ENCODE results near the gene TRUB1.
"Not testable (repeated sequence)": the region's sequence is repeated elsewhere in the genome, so short reads cannot be mapped to it uniquely, and the experiment has no call there.

Gene TRUB1

GRCh38 chr10:114925587-114926586 is 12.1 kb upstream of the TRUB1 start:
- no peak for DNase-seq (ENCODE audit: low spot score)

GRCh38 chr10:114928818-114929217 is 9.2 kb upstream of the TRUB1 start:
- no peak for DNase-seq (ENCODE audit: low spot score)

GRCh38 chr10:114930320-114930719 is 7.7 kb upstream of the TRUB1 start:
- DNase-seq (ENCODE audit: low spot score), result no peak

- no peak for DNase-seq (ENCODE audit: low spot score)
Observed at GRCh38 chr10:114931072-114931679, 6.8 kb upstream of the TRUB1 start.

GRCh38 chr10:114932225-114932624 is 5.8 kb upstream of the TRUB1 start:
- DNase-seq (ENCODE audit: low spot score), result no peak

- no peak for DNase-seq (ENCODE audit: low spot score)
Observed at GRCh38 chr10:114932945-114933344, 5.0 kb upstream of the TRUB1 start.

GRCh38 chr10:114933588-114933987 is 4.4 kb upstream of the TRUB1 start:
- DNase-seq (ENCODE audit: low spot score), result no peak

- DNase-seq (ENCODE audit: low spot score), result not testable (repeated sequence)
Observed at GRCh38 chr10:114933995-114934394, 4.0 kb upstream of the TRUB1 start.

GRCh38 chr10:114938856-114939193 is 830 bp downstream of the TRUB1 start:
- DNase-seq (ENCODE audit: low spot score), result no peak

GRCh38 chr10:114940735-114941134 is 2.7 kb downstream of the TRUB1 start:
- peak; percentile 35 for DNase-seq (ENCODE audit: low spot score)

GRCh38 chr10:114943000-114943399 is 5.0 kb downstream of the TRUB1 start:
- DNase-seq (ENCODE audit: low spot score), result no peak

GRCh38 chr10:114953047-114953446 is 15.1 kb downstream of the TRUB1 start:
- DNase-seq (ENCODE audit: low spot score), result no peak

- no peak for DNase-seq (ENCODE audit: low spot score)
Observed at GRCh38 chr10:114955984-114956383, 18.0 kb downstream of the TRUB1 start.

- DNase-seq (ENCODE audit: low spot score), result no peak
Observed at GRCh38 chr10:114956466-114956865, 18.5 kb downstream of the TRUB1 start.

GRCh38 chr10:114957122-114957521 is 19.1 kb downstream of the TRUB1 start:
- DNase-seq (ENCODE audit: low spot score), result no peak

- peak; percentile 27 for DNase-seq (ENCODE audit: low spot score)
Observed at GRCh38 chr10:114957673-114958072, 19.7 kb downstream of the TRUB1 start.

- no peak for DNase-seq (ENCODE audit: low spot score)
Observed at GRCh38 chr10:114962441-114962840, 24.4 kb downstream of the TRUB1 start.

- no peak for DNase-seq (ENCODE audit: low spot score)
Observed at GRCh38 chr10:114963908-114964307, 25.9 kb downstream of the TRUB1 start.

- DNase-seq (ENCODE audit: low spot score), result no peak
Observed at GRCh38 chr10:114967071-114967470, 29.1 kb downstream of the TRUB1 start.

GRCh38 chr10:114970515-114970914 is 32.5 kb downstream of the TRUB1 start:
- no peak for DNase-seq (ENCODE audit: low spot score)

GRCh38 chr10:114973306-114973705 is 35.3 kb downstream of the TRUB1 start:
- no peak for DNase-seq (ENCODE audit: low spot score)

- no peak for DNase-seq (ENCODE audit: low spot score)
Observed at GRCh38 chr10:114973997-114974396, 36.0 kb downstream of the TRUB1 start.

- DNase-seq (ENCODE audit: low spot score), result no peak
Observed at GRCh38 chr10:114974625-114975024, 36.6 kb downstream of the TRUB1 start.

Data from RKO (cell line).